ENCODE measurements around the gene RBM41.

RBM41 gene

GRCh38 chrX:107135965-107136307 is 17.3 kb upstream of the RBM41 start:
- H3K4me3 ChIP-seq (ENCODE audit: low read length in 2 of 2), result no peak overlapping the region
- no peak overlapping the region for H3K9ac ChIP-seq (ENCODE audit: low read depth, low read length, poor library complexity)
- H2BK15ac ChIP-seq (ENCODE audit: low read length), result no peak overlapping the region
- DNase-seq (ENCODE audit: low spot score), result no peak
- H3K4ac ChIP-seq (ENCODE audit: low read length), result no peak overlapping the region
- H3K9me3 ChIP-seq (replicated peaks in 1 of 2; ENCODE audit: control insufficient read depth in 2 of 2, insufficient read depth in 1 of 2, low read depth in 1 of 2, low read length in 2 of 2), result no peaks in the 10 kb centered on the region
- no peak overlapping the region for H2BK12ac ChIP-seq (ENCODE audit: low read length)
- no peaks in the 10 kb centered on the region for H3K27me3 ChIP-seq (ENCODE audit: control insufficient read depth in 3 of 3, insufficient read depth in 3 of 3, low read depth in 1 of 3, low read length in 3 of 3)
- no peak overlapping the region for H3K23ac ChIP-seq (ENCODE audit: low read depth, low read length, poor library complexity)
- no peaks in the 10 kb centered on the region for H3K79me1 ChIP-seq (ENCODE audit: low read depth, low read length)
- H3K27ac ChIP-seq (replicated peaks; ENCODE audit: low read length), result no peak overlapping the region
- peaks cover 0 to 5% of the 10 kb centered on the region in 2 donors for H3K36me3 ChIP-seq (replicated peaks in 1 of 2; ENCODE audit: control insufficient read depth in 2 of 2, insufficient read depth in 2 of 2, low read length in 2 of 2)
- H2AFZ ChIP-seq (ENCODE audit: low read length), result no peak overlapping the region
- no CpG with 5 or more reads among the region's 1 CpG for WGBS, 2 donors (ENCODE audit: extremely low coverage in 2 of 2, insufficient read length in 2 of 2, insufficient replicate concordance in 1 of 2)
- no peak overlapping the region for H4K91ac ChIP-seq (ENCODE audit: low read depth, low read length, poor library complexity)
- no peak overlapping the region for H2BK120ac ChIP-seq (ENCODE audit: low read depth, low read length)
- no peaks in the 10 kb centered on the region for H3K4me1 ChIP-seq (ENCODE audit: control insufficient read depth in 2 of 2, insufficient read depth in 1 of 2, low read depth in 1 of 2, low read length in 2 of 2)
- H2BK5ac ChIP-seq (ENCODE audit: low read length), result no peak overlapping the region
- no peak overlapping the region for H3K4me2 ChIP-seq (ENCODE audit: insufficient read depth, low read length, poor library complexity, severe bottlenecking)
- no peak overlapping the region for H3K14ac ChIP-seq (ENCODE audit: low read length)
- no peak overlapping the region for H3K18ac ChIP-seq (ENCODE audit: low read length)
- no peak overlapping the region for H2AK5ac ChIP-seq (ENCODE audit: low read depth, low read length)
- H4K8ac ChIP-seq (ENCODE audit: low read depth, low read length), result no peak overlapping the region

- no CpG with 5 or more reads among the region's 5 CpGs for WGBS, 2 donors (ENCODE audit: extremely low coverage in 2 of 2, insufficient read length in 2 of 2, insufficient replicate concordance in 1 of 2)
- no peak for DNase-seq (ENCODE audit: low spot score)
- H2BK15ac ChIP-seq (ENCODE audit: low read length), result no peak overlapping the region
These were observed 16.7 kb upstream of the RBM41 start for GRCh38 chrX:107135049-107135964.

GRCh38 chrX:107123750-107124149 is 5.1 kb upstream of the RBM41 start:
- Histone ChIP-seq H2AK5ac (ENCODE audit: low read depth, low read length) (no peak overlapping the region), H2AFZ (ENCODE audit: low read length) (no peak overlapping the region)

More at GRCh38 chrX:107135049-107135964, 16.7 kb upstream of the RBM41 start:
- H2BK120ac ChIP-seq (ENCODE audit: low read depth, low read length), result no peak overlapping the region
- H3K9me3 ChIP-seq (replicated peaks in 1 of 2; ENCODE audit: control insufficient read depth in 2 of 2, insufficient read depth in 1 of 2, low read depth in 1 of 2, low read length in 2 of 2), result no peaks in the 10 kb centered on the region
- H4K91ac ChIP-seq (ENCODE audit: low read depth, low read length, poor library complexity), result no peak overlapping the region
- no peaks in the 10 kb centered on the region for H3K79me1 ChIP-seq (ENCODE audit: low read depth, low read length)
- no peaks in the 10 kb centered on the region for H3K4me1 ChIP-seq (ENCODE audit: control insufficient read depth in 2 of 2, insufficient read depth in 1 of 2, low read depth in 1 of 2, low read length in 2 of 2)
- H3K27ac ChIP-seq (replicated peaks; ENCODE audit: low read length), result no peak overlapping the region
- H2AFZ ChIP-seq (ENCODE audit: low read length), result no peak overlapping the region
- no peak overlapping the region for H4K8ac ChIP-seq (ENCODE audit: low read depth, low read length)
- no peak overlapping the region for H3K9ac ChIP-seq (ENCODE audit: low read depth, low read length, poor library complexity)
- H2BK12ac ChIP-seq (ENCODE audit: low read length), result no peak overlapping the region
- H3K4ac ChIP-seq (ENCODE audit: low read length), result no peak overlapping the region
- no peak overlapping the region for H3K23ac ChIP-seq (ENCODE audit: low read depth, low read length, poor library complexity)
- H3K36me3 ChIP-seq (replicated peaks in 1 of 2; ENCODE audit: control insufficient read depth in 2 of 2, insufficient read depth in 2 of 2, low read length in 2 of 2), result peaks cover 0 to 5% of the 10 kb centered on the region in 2 donors
- no peak overlapping the region for H2AK5ac ChIP-seq (ENCODE audit: low read depth, low read length)
- no peaks in the 10 kb centered on the region for H3K27me3 ChIP-seq (ENCODE audit: control insufficient read depth in 3 of 3, insufficient read depth in 3 of 3, low read depth in 1 of 3, low read length in 3 of 3)
- H3K4me2 ChIP-seq (ENCODE audit: insufficient read depth, low read length, poor library complexity, severe bottlenecking), result no peak overlapping the region
- no peak overlapping the region for H3K14ac ChIP-seq (ENCODE audit: low read length)
- no peak overlapping the region for H2BK5ac ChIP-seq (ENCODE audit: low read length)
- H3K18ac ChIP-seq (ENCODE audit: low read length), result no peak overlapping the region
- no peak overlapping the region for H3K4me3 ChIP-seq (ENCODE audit: low read length in 2 of 2)

GRCh38 chrX:107119283-107119682 is 661 bp upstream of the RBM41 start:
- Histone ChIP-seq H3K18ac (ENCODE audit: low read length) (no peak overlapping the region), H3K4me2 (ENCODE audit: insufficient read depth, low read length, poor library complexity, severe bottlenecking) (no peak overlapping the region), H3K14ac (ENCODE audit: low read length) (no peak overlapping the region), H3K27ac (replicated peaks; ENCODE audit: low read length) (no peak overlapping the region), H3K9me3 (replicated peaks in 1 of 2; ENCODE audit: control insufficient read depth in 2 of 2, insufficient read depth in 1 of 2, low read depth in 1 of 2, low read length in 2 of 2) (no peaks in the 10 kb centered on the region), H3K79me1 (ENCODE audit: low read depth, low read length) (peaks cover 2% of the 10 kb centered on the region), H2AFZ (ENCODE audit: low read length) (peak overlapping the region; percentile 85), H2BK120ac (ENCODE audit: low read depth, low read length) (no peak overlapping the region), H4K91ac (ENCODE audit: low read depth, low read length, poor library complexity) (no peak overlapping the region), H2AK5ac (ENCODE audit: low read depth, low read length) (no peak overlapping the region), H3K4ac (ENCODE audit: low read length) (no peak overlapping the region), H4K8ac (ENCODE audit: low read depth, low read length) (no peak overlapping the region), H2BK5ac (ENCODE audit: low read length) (no peak overlapping the region), H3K27me3 (ENCODE audit: control insufficient read depth in 3 of 3, insufficient read depth in 3 of 3, low read depth in 1 of 3, low read length in 3 of 3) (no peaks in the 10 kb centered on the region), H2BK12ac (ENCODE audit: low read length) (no peak overlapping the region), H2BK15ac (ENCODE audit: low read length) (no peak overlapping the region), H3K9ac (ENCODE audit: low read depth, low read length, poor library complexity) (no peak overlapping the region), H3K4me3 (ENCODE audit: low read length in 2 of 2) (no peak overlapping the region), H3K36me3 (replicated peaks in 1 of 2; ENCODE audit: control insufficient read depth in 2 of 2, insufficient read depth in 2 of 2, low read length in 2 of 2) (peaks cover 5 to 26% of the 10 kb centered on the region in 2 donors), H3K23ac (ENCODE audit: low read depth, low read length, poor library complexity) (no peak overlapping the region), H3K4me1 (ENCODE audit: control insufficient read depth in 2 of 2, insufficient read depth in 1 of 2, low read depth in 1 of 2, low read length in 2 of 2) (no peaks in the 10 kb centered on the region)
- no CpG with 5 or more reads among the region's 1 CpG for WGBS, 2 donors (ENCODE audit: extremely low coverage in 2 of 2, insufficient read length in 2 of 2, insufficient replicate concordance in 1 of 2)
- DNase-seq (ENCODE audit: low spot score), result no peak

More at GRCh38 chrX:107123750-107124149, 5.1 kb upstream of the RBM41 start:
- no peaks in the 10 kb centered on the region for H3K36me3 ChIP-seq (replicated peaks in 1 of 2; ENCODE audit: control insufficient read depth in 2 of 2, insufficient read depth in 2 of 2, low read length in 2 of 2)
- no peaks in the 10 kb centered on the region for H3K79me1 ChIP-seq (ENCODE audit: low read depth, low read length)
- no peak for DNase-seq (ENCODE audit: low spot score)
- H3K4me2 ChIP-seq (ENCODE audit: insufficient read depth, low read length, poor library complexity, severe bottlenecking), result no peak overlapping the region
- no peak overlapping the region for H3K4ac ChIP-seq (ENCODE audit: low read length)
- H3K9ac ChIP-seq (ENCODE audit: low read depth, low read length, poor library complexity), result no peak overlapping the region
- H3K14ac ChIP-seq (ENCODE audit: low read length), result no peak overlapping the region
- no peak overlapping the region for H2BK120ac ChIP-seq (ENCODE audit: low read depth, low read length)
- no peaks in the 10 kb centered on the region for H3K9me3 ChIP-seq (replicated peaks in 1 of 2; ENCODE audit: control insufficient read depth in 2 of 2, insufficient read depth in 1 of 2, low read depth in 1 of 2, low read length in 2 of 2)
- no peak overlapping the region for H2BK12ac ChIP-seq (ENCODE audit: low read length)
- H4K8ac ChIP-seq (ENCODE audit: low read depth, low read length), result no peak overlapping the region
- no peak overlapping the region for H3K27ac ChIP-seq (replicated peaks; ENCODE audit: low read length)
- no peak overlapping the region for H3K4me3 ChIP-seq (ENCODE audit: low read length in 2 of 2)
- H2BK15ac ChIP-seq (ENCODE audit: low read length), result no peak overlapping the region
- H2BK5ac ChIP-seq (ENCODE audit: low read length), result no peak overlapping the region
- no peak overlapping the region for H3K23ac ChIP-seq (ENCODE audit: low read depth, low read length, poor library complexity)
- no peak overlapping the region for H3K18ac ChIP-seq (ENCODE audit: low read length)
- no peaks in the 10 kb centered on the region for H3K27me3 ChIP-seq (ENCODE audit: control insufficient read depth in 3 of 3, insufficient read depth in 3 of 3, low read depth in 1 of 3, low read length in 3 of 3)
- no peaks in the 10 kb centered on the region for H3K4me1 ChIP-seq (ENCODE audit: control insufficient read depth in 2 of 2, insufficient read depth in 1 of 2, low read depth in 1 of 2, low read length in 2 of 2)
- H4K91ac ChIP-seq (ENCODE audit: low read depth, low read length, poor library complexity), result no peak overlapping the region
